Spleen (tissue), 11 donors: ENCODE results near the gene ANKRD6. TPM values are rescaled to one million over a fixed set of nuclear protein-coding genes. Genes with fewer than 3 reads are reported as not detected.
A peak's percentile ranks its signal among the peaks of the same experiment; 100 is the strongest.

ENCODE experiments used
- DNase-seq: peaks from one replicate; pipeline ENCODE4 v3.0.0-alpha.2; 2020
- H3K27ac ChIP-seq, 8 donors: fragments of 200-600 bp; sonication (generic) in 7 of 8; 1 replicate in 4 of 8; 2 replicates in 4 of 8; pipeline versions ENCODE4 v1.5.0 to v1.8.0; 2016 to 2021; ENCODE audit warnings: inconsistent platforms in 4 of 8, mild to moderate bottlenecking in 4 of 8, moderate library complexity in 1 of 8
- H3K27me3 ChIP-seq, 7 donors: fragments of 200-600 bp; sonication (generic) in 6 of 7; replicated peaks in 1 of 7; 1 replicate in 4 of 7; 2 replicates in 3 of 7; pipeline versions ENCODE4 v1.5.0 to v1.8.0; 2016 to 2021; ENCODE audit warnings: inconsistent platforms in 3 of 7, mild to moderate bottlenecking in 1 of 7
- H3K36me3 ChIP-seq, 6 donors: fragments of 200-600 bp; sonication (generic) in 5 of 6; 1 replicate in 4 of 6; 2 replicates in 2 of 6; pipeline versions ENCODE4 v1.5.0 to v1.8.0; 2016 to 2021; ENCODE audit warnings: inconsistent platforms in 2 of 6
- H3K4me1 ChIP-seq, 6 donors: fragments of 200-600 bp; sonication (generic) in 5 of 6; 1 replicate in 3 of 6; 2 replicates in 3 of 6; pipeline versions ENCODE4 v1.5.0 to v1.8.0; 2016 to 2021; ENCODE audit warnings: inconsistent platforms in 3 of 6
- H3K4me3 ChIP-seq, 8 donors: fragments of 200-600 bp; sonication (generic) in 7 of 8; 1 replicate in 4 of 8; 2 replicates in 4 of 8; pipeline versions ENCODE4 v1.5.0 to v1.8.0; 2016 to 2021; ENCODE audit warnings: inconsistent platforms in 4 of 8, mild to moderate bottlenecking in 4 of 8, moderate library complexity in 2 of 8
- H3K9me3 ChIP-seq, 8 donors: fragments of 200-600 bp; sonication (generic) in 7 of 8; 1 replicate in 4 of 8; 2 replicates in 4 of 8; pipeline versions ENCODE4 v1.5.0 to v1.8.0; 2016 to 2021; ENCODE audit warnings: inconsistent platforms in 4 of 8
- POLR2A ChIP-seq, 3 donors: fragments of 450-650 bp; IDR thresholded peaks; one replicate each; pipeline ENCODE4 v1.5.1; 2017; ENCODE audit warnings: antibody characterized with exemption in 3 of 3, mild to moderate bottlenecking in 1 of 3
- POLR2AphosphoS5 ChIP-seq, 3 donors: sonication (generic); formaldehyde crosslinking; IDR thresholded peaks; one replicate each; pipeline ENCODE4 v1.5.1; 2017; ENCODE audit warnings: antibody characterized with exemption in 3 of 3
- WGBS, 5 donors: extraction: QIAGEN DNeasy Blood & Tissue Kit in 3 of 5; methylation state at CpG; one replicate each; pipeline versions ENCODE4 v1.1.5 to v1.1.7; 2013 to 2018; 5-methylcytosine and 5-hydroxymethylcytosine counted together
- intact Hi-C: fragments of 100-400 bp; cut with DNase I; formaldehyde crosslinking; loops from one replicate; pipeline ENCODE4 v1.15.0; 2023; ENCODE audit warnings: low total_unique reads
- polyA plus RNA-seq, 3 donors: library from polyadenylated mRNA; stranded (reverse); fragments of 200-250 nt; gene quantifications; one replicate each; pipeline ENCODE4 v1.2.1, GENCODE V29; 2013
- total RNA-seq, 7 donors: library from RNA; depleted of rRNA in 3 of 7; stranded (reverse); fragments of >200 nt in 3 of 7; fragmentation: NEBNext Ultra II Directional in 4 of 7; extraction: Animal tissue kit (Norgen Biotek cat#: 25700) in 4 of 7; gene quantifications; one replicate each; pipeline versions ENCODE4 v1.1.0 to v1.2.1, GENCODE V29; 2016 to 2021
- TF ChIP-seq, protein P1 (sequence below), 11 experiments: fragments of 200-600 bp in 7 of 11; fragments of 450-650 bp in 4 of 11; sonication (generic) in 4 of 11; IDR thresholded peaks in 8 of 11; conservative IDR thresholded peaks in 3 of 11; 1 replicate in 7 of 11; 2 replicates in 4 of 11; pipeline versions ENCODE4 v1.4.0 to v1.8.0; 2016 to 2021; ENCODE audit warnings: antibody characterized with exemption in 11 of 11, inconsistent platforms in 4 of 11, mild to moderate bottlenecking in 1 of 11
- donor health status: healthy with polysubstance abuse.
- donor health status: DM: no; HTN: no; CAD: no; lungs with moderate emphysema.
- donor health status: DM: no; HTN: no; CAD: no.
- donor health status: Bipolar disorder and iron deficiency.
- donor health status: healthy.
- donor health status: DM: no; HTN: no; CAD: no.
- donor health status: DM: yes; HTN: yes; CAD: no.

ANKRD6 gene
- total and polyA plus RNA-seq, 10 donors, result 2.2 to 18.4 (median 7.7) TPM

DNA sequence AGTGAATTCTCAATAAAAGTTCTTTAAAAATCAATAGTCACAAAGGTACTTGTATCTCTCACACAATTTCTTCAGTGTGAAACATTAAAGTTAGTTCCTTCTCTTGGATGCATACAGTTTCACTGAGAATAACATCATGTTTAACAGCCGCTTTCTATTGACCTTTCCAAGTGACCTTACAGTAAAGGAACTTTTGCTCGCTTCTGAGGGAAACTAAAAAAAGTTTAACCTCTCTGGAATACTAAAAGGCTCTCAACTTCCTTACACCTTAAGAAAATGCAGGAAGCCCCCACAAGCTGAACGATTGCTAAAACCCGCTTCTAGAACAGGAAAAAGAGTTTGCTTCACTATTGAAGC lies 22.2 kb upstream of the ANKRD6 start:
- no peak for DNase-seq
- 8 to 22% (median 10%) methylated on average over 4 of the region's 4 CpGs for WGBS, 5 donors

GRCh38 chr6:89411145-89412070 lies 21.5 kb upstream of the ANKRD6 start:
- peaks cover 10 to 69% (median 30%) of the 10 kb centered on the region in 6 donors for H3K4me1 ChIP-seq
- H3K27ac ChIP-seq, result peak overlapping the region; percentile 20 to 92 (median 80)
- no peaks in the 10 kb centered on the region for H3K9me3 ChIP-seq
- intact Hi-C loops, result no loop called here
- peak; percentile 89 for DNase-seq
- no peaks in the 10 kb centered on the region for H3K36me3 ChIP-seq
- peak overlapping the region; percentile 56 to 99 (median 78) for H3K4me3 ChIP-seq
- peaks cover 0 to 44% (median 4%) of the 10 kb centered on the region in 7 donors for H3K27me3 ChIP-seq
- 1 to 2% (median 1%) methylated on average over 43 to 93 of the region's 93 CpGs for WGBS, 5 donors
- TF ChIP-seq POLR2AphosphoS5 (IDR thresholded peaks at IDR 0.05) (peak in 1 of 3 donors; percentile 31), POLR2A (IDR thresholded peaks at IDR 0.05) (no peak)

More for the DNA sequence above, 22.2 kb upstream of the ANKRD6 start:
- H3K36me3 ChIP-seq, result no peaks in the 10 kb centered on the region
- H3K9me3 ChIP-seq, result no peaks in the 10 kb centered on the region
- TF ChIP-seq POLR2AphosphoS5 (IDR thresholded peaks at IDR 0.05) (no peak), POLR2A (IDR thresholded peaks at IDR 0.05) (no peak)
- TF ChIP-seq, protein P1, sequence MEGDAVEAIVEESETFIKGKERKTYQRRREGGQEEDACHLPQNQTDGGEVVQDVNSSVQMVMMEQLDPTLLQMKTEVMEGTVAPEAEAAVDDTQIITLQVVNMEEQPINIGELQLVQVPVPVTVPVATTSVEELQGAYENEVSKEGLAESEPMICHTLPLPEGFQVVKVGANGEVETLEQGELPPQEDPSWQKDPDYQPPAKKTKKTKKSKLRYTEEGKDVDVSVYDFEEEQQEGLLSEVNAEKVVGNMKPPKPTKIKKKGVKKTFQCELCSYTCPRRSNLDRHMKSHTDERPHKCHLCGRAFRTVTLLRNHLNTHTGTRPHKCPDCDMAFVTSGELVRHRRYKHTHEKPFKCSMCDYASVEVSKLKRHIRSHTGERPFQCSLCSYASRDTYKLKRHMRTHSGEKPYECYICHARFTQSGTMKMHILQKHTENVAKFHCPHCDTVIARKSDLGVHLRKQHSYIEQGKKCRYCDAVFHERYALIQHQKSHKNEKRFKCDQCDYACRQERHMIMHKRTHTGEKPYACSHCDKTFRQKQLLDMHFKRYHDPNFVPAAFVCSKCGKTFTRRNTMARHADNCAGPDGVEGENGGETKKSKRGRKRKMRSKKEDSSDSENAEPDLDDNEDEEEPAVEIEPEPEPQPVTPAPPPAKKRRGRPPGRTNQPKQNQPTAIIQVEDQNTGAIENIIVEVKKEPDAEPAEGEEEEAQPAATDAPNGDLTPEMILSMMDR (IDR thresholded peaks at IDR 0.05 in 8 of 11, conservative IDR thresholded peaks at IDR 0.05 in 3 of 11), result no peak
- peaks cover 0 to 43% (median 4%) of the 10 kb centered on the region in 7 donors for H3K27me3 ChIP-seq
- peak overlapping the region; percentile 56 to 99 (median 78) for H3K4me3 ChIP-seq
- H3K4me1 ChIP-seq, result peaks cover 10 to 76% (median 30%) of the 10 kb centered on the region in 6 donors
- intact Hi-C loops, result no loop called here
- H3K27ac ChIP-seq, result peak overlapping the region in 7 of 8 donors; percentile 46 to 92 (median 83)

GRCh38 chr6:89412071-89413005 lies 20.6 kb upstream of the ANKRD6 start, which contains the start of gene RRAGD:
Gene RRAGD, minus strand, starts transcription at chr6:89412273. Its CDS starts 280 bp downstream, at chr6:89411993.
- H3K4me1 ChIP-seq, result peaks cover 10 to 60% (median 30%) of the 10 kb centered on the region in 6 donors
- peaks cover 0 to 50% (median 4%) of the 10 kb centered on the region in 7 donors for H3K27me3 ChIP-seq
- no peaks in the 10 kb centered on the region for H3K9me3 ChIP-seq
- H3K36me3 ChIP-seq, result no peaks in the 10 kb centered on the region
- intact Hi-C loops, result no loop called here
- DNase-seq, result peak; percentile 91
- H3K4me3 ChIP-seq, result peak within 1 kb of the TSS; percentile 56 to 99 (median 78)
- TF ChIP-seq, protein P1 (IDR thresholded peaks at IDR 0.05 in 8 of 11, conservative IDR thresholded peaks at IDR 0.05 in 3 of 11), result no peak
- no peak for TF ChIP-seq POLR2A (IDR thresholded peaks at IDR 0.05)
- TF ChIP-seq POLR2AphosphoS5 (IDR thresholded peaks at IDR 0.05), result peak; percentile 40 to 72 (median 71)
- peak within 1 kb of the TSS; percentile 20 to 92 (median 80) for H3K27ac ChIP-seq
- 0 to 3% (median 1%) methylated on average over 25 to 84 of the region's 85 CpGs for WGBS, 5 donors

GRCh38 chr6:89413006-89413400 lies 19.9 kb upstream of the ANKRD6 start:
- no peak for DNase-seq
- Histone ChIP-seq H3K4me1 (peaks cover 10 to 54% (median 30%) of the 10 kb centered on the region in 6 donors), H3K4me3 (peak overlapping the region in 7 of 8 donors; percentile 56 to 99 (median 81)), H3K27ac (no peak overlapping the region), H3K9me3 (no peaks in the 10 kb centered on the region), H3K36me3 (no peaks in the 10 kb centered on the region), H3K27me3 (peaks cover 0 to 50% (median 4%) of the 10 kb centered on the region in 7 donors)
- TF ChIP-seq, protein P1 (IDR thresholded peaks at IDR 0.05 in 8 of 11, conservative IDR thresholded peaks at IDR 0.05 in 3 of 11), result no peak
- TF ChIP-seq POLR2A (IDR thresholded peaks at IDR 0.05) (no peak), POLR2AphosphoS5 (IDR thresholded peaks at IDR 0.05) (no peak)
- intact Hi-C loops, result no loop called here
- WGBS, 5 donors, result 11 to 25% (median 17%) methylated on average over 9 of the region's 9 CpGs
